ENCODE data around the gene MAGEB17.

DNA sequence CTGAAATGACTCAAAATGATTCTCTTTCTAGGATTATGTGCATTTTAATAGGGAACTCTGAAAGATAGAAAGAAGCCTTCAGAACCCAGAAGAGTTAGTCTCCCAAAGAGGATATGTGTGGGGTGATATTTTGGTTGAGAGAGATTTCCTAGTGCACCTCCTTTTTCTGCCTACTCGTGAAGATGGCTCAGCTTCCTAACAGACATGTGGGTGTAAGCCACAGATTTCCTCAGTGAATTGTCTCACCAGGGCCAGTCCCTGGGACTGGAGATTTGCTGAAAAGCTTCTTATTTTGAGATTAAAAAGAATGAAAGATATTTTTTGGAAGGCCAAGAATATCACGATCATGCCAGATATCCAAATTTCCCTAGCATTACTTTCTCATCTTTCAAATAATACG is 42.8 kb downstream of the MAGEB17 start:
- TF ChIP-seq, protein P1, sequence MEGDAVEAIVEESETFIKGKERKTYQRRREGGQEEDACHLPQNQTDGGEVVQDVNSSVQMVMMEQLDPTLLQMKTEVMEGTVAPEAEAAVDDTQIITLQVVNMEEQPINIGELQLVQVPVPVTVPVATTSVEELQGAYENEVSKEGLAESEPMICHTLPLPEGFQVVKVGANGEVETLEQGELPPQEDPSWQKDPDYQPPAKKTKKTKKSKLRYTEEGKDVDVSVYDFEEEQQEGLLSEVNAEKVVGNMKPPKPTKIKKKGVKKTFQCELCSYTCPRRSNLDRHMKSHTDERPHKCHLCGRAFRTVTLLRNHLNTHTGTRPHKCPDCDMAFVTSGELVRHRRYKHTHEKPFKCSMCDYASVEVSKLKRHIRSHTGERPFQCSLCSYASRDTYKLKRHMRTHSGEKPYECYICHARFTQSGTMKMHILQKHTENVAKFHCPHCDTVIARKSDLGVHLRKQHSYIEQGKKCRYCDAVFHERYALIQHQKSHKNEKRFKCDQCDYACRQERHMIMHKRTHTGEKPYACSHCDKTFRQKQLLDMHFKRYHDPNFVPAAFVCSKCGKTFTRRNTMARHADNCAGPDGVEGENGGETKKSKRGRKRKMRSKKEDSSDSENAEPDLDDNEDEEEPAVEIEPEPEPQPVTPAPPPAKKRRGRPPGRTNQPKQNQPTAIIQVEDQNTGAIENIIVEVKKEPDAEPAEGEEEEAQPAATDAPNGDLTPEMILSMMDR (IDR thresholded peaks at IDR 0.05): no peak
- TF ChIP-seq ZFX (IDR thresholded peaks at IDR 0.05; ENCODE audit: borderline replicate concordance): no peak
